DND-41 (cell line): Measurements from ENCODE around the gene PPP1R17.

Experiments
- ATAC-seq: fragments of 200-7000 bp; cut with Tn5 transposase; 3 replicates; pipeline ENCODE4 v1.9.1; 2021; ENCODE audit warnings: low read depth; ENCODE audit not compliant: insufficient read depth
- DNase-seq: peaks from one replicate; pipeline ENCODE4 v3.0.0-alpha.2; 2020
- H2AFZ ChIP-seq: 2 replicates; pipeline ENCODE4 v1.6.0; 2012; ENCODE audit warnings: low read depth, low read length
- H3K27ac ChIP-seq: 2 replicates; pipeline ENCODE4 v1.5.1; 2012; ENCODE audit warnings: low read length, inconsistent platforms
- H3K27me3 ChIP-seq: fragments of 200-600 bp; sonication (generic); 2 replicates; pipeline ENCODE4 v1.6.0; 2012; ENCODE audit warnings: low read length, mild to moderate bottlenecking, inconsistent platforms; ENCODE audit not compliant: insufficient read depth, poor library complexity
- H3K36me3 ChIP-seq: 2 replicates; pipeline ENCODE4 v1.5.1; 2012; ENCODE audit warnings: low read length, inconsistent platforms; ENCODE audit not compliant: insufficient read depth
- H3K4me1 ChIP-seq: 2 replicates; pipeline ENCODE4 v1.5.1; 2012; ENCODE audit warnings: mild to moderate bottlenecking, low read length; ENCODE audit not compliant: insufficient read depth
- H3K4me2 ChIP-seq: 2 replicates; pipeline ENCODE4 v1.6.0; 2012; ENCODE audit warnings: mild to moderate bottlenecking, moderate library complexity, low read length, inconsistent platforms; ENCODE audit not compliant: insufficient read depth
- H3K4me3 ChIP-seq, 2 experiments: fragments of 200-600 bp in 1 of 2; shearing (Covaris generic) in 1 of 2; 2 replicates each; pipeline ENCODE4 v1.5.1; 2012 to 2016; ENCODE audit warnings: inconsistent platforms in 2 of 2, low read length in 2 of 2, mild to moderate bottlenecking in 2 of 2, low read depth in 1 of 2, moderate library complexity in 1 of 2
- H3K79me2 ChIP-seq: 2 replicates; pipeline ENCODE4 v1.6.0; 2012; ENCODE audit warnings: low read length, inconsistent platforms; ENCODE audit not compliant: insufficient read depth
- H3K9ac ChIP-seq: 2 replicates; pipeline ENCODE4 v1.6.0; 2012; ENCODE audit warnings: low read depth, mild to moderate bottlenecking, inconsistent platforms, low read length, moderate library complexity
- H3K9me3 ChIP-seq: 2 replicates; pipeline ENCODE4 v1.5.1; 2012; ENCODE audit warnings: low read length, moderate library complexity, mild to moderate bottlenecking, inconsistent platforms; ENCODE audit not compliant: insufficient read depth, severe bottlenecking
- H4K20me1 ChIP-seq: 2 replicates; pipeline ENCODE4 v1.6.0; 2012; ENCODE audit warnings: low read length; ENCODE audit not compliant: insufficient read depth
- CTCF ChIP-seq: IDR thresholded peaks from 2 replicates; pipeline ENCODE4 v1.5.1; 2012; ENCODE audit warnings: borderline replicate concordance, low read length, moderate library complexity, mild to moderate bottlenecking; ENCODE audit not compliant: poor library complexity, severe bottlenecking; ENCODE audit errors: extremely low read depth
- EZH2 ChIP-seq: IDR thresholded peaks from 3 replicates; pipeline ENCODE4 v1.6.1; 2012; ENCODE audit warnings: borderline replicate concordance, low read depth, mild to moderate bottlenecking, moderate library complexity, low read length, inconsistent platforms; ENCODE audit not compliant: severe bottlenecking

PPP1R17 gene

GRCh38 chr7:31751726-31752125, 64.7 kb downstream of the PPP1R17 start:
- Histone ChIP-seq H3K36me3 (no peaks in the 10 kb centered on the region), H3K4me2 (no peak overlapping the region), H3K4me1 (no peaks in the 10 kb centered on the region), H3K27ac (no peak overlapping the region), H4K20me1 (no peaks in the 10 kb centered on the region), H3K9me3 (no peaks in the 10 kb centered on the region), H2AFZ (no peak overlapping the region), H3K9ac (no peak overlapping the region), H3K27me3 (no peaks in the 10 kb centered on the region), H3K79me2 (no peaks in the 10 kb centered on the region), H3K4me3 (no peak overlapping the region)
- DNase-seq = no peak
- no peak for ATAC-seq
- no peak for TF ChIP-seq CTCF
- TF ChIP-seq EZH2 = no peak
